ENCODE results near the gene SLC6A19. TPM values are rescaled to one million over a fixed set of nuclear protein-coding genes. Genes with fewer than 3 reads are reported as not detected.

Gene SLC6A19
- total RNA-seq, 4 donors from 2014 or later = not detected

DNA sequence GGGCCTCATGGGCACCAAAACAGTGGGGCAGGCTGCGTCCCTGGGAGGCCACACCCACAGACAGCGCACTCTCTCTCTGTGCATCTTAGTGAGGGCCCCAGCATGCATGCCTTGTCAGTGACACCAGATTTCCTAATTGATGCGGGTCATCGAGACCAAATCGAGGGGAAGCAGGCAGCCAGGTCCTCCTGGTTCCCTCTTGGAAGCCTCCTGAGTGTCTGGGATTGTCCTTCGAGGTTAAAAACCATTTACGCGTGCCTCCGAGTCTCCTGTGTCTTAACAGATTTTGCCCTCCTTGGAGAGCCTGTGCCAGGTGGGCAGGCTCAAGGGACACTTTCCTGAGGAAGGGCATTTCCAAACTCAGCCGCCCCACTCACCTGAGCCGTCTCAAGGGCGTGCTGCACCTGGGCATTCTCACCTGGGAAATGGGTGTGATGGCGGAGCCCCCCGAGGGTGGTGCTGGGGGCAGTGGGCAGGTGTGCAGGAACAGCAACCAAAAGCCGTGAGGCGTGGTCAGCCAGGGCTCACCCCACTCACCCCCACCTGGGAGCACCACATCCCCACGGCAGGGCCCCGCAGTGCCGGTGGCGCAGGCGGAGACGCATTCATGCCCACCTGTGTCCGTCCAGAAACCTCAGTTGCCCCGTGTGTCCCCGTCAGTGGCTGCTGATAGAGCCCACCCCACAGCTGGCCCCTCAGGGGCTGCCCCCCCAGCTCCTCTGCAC, 2.7 kb downstream of the SLC6A19 start:
- TF ChIP-seq, protein P1, sequence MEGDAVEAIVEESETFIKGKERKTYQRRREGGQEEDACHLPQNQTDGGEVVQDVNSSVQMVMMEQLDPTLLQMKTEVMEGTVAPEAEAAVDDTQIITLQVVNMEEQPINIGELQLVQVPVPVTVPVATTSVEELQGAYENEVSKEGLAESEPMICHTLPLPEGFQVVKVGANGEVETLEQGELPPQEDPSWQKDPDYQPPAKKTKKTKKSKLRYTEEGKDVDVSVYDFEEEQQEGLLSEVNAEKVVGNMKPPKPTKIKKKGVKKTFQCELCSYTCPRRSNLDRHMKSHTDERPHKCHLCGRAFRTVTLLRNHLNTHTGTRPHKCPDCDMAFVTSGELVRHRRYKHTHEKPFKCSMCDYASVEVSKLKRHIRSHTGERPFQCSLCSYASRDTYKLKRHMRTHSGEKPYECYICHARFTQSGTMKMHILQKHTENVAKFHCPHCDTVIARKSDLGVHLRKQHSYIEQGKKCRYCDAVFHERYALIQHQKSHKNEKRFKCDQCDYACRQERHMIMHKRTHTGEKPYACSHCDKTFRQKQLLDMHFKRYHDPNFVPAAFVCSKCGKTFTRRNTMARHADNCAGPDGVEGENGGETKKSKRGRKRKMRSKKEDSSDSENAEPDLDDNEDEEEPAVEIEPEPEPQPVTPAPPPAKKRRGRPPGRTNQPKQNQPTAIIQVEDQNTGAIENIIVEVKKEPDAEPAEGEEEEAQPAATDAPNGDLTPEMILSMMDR (IDR thresholded peaks at IDR 0.05; ENCODE audit: low read depth) = no peak

DNA sequence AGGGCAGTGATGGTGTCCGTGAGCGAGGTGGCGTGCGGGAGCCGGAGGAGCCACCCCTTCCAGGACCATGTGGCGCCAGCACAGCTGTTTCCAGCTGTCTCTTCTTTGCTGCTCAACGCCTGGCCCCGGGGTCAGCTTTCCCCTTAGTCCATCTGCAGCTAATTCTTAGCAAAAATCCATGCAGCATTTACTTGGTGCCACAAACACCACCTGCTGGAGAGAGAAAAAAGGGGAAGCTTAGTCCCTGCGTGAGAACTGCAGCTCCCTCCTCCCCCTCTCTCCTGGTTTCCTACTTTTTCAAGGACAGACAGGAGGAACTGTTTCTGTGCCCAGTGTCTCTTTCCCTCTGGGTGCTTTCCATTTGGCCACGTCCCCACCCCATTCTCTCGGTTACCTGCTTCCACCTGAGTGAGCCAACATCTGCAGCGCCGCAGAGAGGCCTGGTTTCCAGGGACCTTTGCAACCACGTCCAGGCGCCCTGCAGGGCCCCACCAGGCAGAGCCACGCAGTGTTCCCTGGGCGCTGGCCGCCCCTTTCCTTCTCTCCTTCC, 3.4 kb downstream of the SLC6A19 start:
- TF ChIP-seq, protein P1 (IDR thresholded peaks at IDR 0.05; ENCODE audit: low read depth) = no peak

DNA sequence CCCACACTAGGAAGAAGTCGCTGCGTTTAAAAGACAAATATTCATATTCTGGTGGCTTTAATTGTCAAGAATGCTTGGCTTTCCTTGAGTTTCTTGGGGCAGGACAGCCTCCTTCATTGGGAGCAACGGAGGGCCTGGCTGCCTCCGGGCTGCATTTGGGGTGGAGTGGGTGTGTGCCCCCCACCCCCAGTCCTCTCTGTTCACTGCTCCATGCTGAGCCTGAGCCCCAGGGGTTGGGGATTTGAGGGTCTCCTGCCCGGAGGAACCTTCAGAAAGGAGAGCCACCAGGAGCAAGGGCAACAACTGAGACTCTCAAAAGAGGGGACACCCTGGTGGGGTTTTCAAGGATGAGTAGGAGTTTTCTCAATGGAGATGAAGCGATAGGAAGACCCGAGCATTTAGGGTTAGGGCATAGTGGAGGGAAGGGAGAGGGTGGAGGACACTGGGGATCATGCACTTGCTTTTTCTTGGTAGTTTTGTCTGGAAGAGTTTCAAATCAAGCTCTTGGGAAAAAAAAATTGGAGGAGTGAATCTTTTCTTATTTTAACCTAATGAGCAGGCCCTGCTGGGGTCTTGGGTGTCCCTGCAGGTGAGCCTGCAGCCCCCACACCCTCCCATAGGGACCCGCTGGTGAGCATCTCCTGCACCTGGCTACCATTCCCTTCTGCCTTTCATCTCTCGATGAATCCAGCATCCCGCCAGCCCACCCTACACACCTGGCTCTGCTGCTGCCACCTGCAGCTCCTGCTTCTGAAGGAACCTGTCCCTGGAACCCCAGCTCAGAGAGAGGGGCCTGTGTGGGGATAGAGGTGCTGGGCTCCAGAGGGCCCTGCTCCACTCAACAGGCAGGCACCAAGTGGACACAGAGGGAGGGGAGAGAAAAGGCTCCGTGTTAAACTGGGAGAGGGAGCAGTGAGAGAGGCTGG, 4.1 kb downstream of the SLC6A19 start:
- TF ChIP-seq, protein P1 (IDR thresholded peaks at IDR 0.05; ENCODE audit: low read depth) = no peak

DNA sequence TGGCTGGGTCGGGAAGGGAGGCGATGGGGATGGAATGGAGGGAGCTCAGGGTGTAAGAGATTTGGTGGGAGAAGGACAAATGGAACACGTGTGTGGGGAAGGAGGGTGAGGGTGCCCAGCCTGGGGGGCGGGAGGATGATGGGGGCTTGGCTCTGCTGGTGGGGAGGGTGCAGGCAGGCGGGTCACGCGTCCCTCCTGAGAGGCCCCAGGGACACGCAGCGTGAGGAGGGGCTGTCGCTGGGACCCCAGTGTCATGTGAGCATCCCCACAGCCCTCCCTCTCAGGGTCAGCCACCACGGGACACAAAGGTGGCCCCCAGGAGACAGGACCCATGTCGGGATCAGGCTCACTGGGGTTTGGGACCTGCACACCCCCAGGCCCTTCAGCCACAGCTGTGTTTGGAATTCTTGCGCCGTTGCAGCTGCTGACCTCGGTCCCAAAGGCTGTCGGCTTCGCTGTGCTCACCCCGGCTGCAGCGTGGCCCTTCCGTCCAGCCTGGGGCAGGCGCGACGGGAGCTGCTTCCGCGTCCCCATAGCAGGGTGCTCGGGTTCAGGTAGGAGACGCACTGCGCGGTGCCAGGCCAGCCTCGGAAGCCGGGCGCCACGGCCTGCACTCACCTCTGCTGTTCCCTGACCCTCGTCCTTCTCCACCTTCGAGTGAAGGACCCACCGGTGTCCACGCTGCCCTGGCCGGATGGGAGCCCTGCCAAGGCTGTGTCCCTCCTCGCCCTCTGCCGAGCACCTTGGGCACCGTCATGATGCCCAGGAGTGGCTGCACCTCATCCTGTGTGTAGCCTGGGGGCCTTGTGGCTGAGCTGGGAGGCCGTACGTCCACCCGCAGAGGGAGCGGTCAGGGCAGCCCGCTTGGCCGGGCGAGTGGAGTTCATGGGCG, 5.4 kb downstream of the SLC6A19 start:
- TF ChIP-seq, protein P1 (IDR thresholded peaks at IDR 0.05; ENCODE audit: low read depth) = no peak

DNA sequence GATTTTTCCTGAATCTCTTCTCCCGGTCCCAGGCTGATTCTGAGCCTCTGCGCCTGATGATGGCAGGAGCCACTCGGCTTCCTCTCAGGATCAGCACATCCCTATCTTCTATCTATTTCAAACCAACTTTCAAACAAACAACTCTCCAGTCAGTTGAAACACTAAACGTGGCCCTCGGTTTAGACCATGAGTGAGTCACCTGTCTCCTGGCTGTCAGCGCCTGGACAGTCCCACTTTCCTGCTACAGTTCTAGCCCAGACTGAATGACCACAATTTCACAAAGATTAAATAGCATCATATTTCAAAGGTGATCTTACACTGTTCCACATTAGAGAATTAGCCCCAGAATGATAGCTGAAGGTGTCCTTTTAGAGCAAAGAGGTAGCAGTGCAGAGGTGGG, 6.2 kb downstream of the SLC6A19 start:
- TF ChIP-seq, protein P1 (IDR thresholded peaks at IDR 0.05; ENCODE audit: low read depth) = no peak

DNA sequence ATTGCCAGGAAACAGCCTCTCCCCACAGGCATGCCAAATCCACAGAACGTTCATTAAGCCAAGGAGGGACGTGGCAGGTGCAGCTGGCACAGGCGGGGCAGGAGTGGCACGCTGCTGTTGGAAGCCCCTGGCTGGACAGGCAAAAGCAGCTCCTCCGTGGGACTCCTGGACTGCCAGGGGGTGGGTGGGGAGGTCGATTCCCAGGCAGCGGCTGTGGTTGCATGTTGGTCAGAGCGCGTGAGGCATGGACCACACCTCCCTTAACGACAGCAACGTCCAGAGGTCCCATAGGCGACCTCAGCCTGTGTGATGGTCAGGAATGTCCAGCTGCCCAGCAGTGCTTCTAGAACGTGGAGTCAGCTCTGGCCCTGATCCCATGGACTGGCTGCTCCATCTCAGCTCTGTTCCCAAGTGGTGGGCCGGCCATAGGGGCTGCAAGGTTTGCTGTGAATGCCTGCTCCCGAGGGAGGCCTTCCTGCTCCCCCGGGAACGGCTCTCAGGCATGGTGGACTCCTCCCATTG, 6.9 kb downstream of the SLC6A19 start:
- TF ChIP-seq, protein P1 (IDR thresholded peaks at IDR 0.05; ENCODE audit: low read depth) = no peak
